HG02870 (cell line): ENCODE data around the gene ARF1.

Source experiments
- ATAC-seq: cut with Tn5 transposase; IDR thresholded peaks from one replicate; pipeline ENCODE4 v1.9.1; 2021; ENCODE audit warnings: mild to moderate bottlenecking, moderate library complexity; ENCODE audit not compliant: unreplicated experiment

The ARF1 gene

GRCh38 chr1:228048659-228049298, 33.7 kb upstream of the ARF1 start:
- no peak for ATAC-seq

GRCh38 chr1:228050571-228051231, 31.8 kb upstream of the ARF1 start:
- no peak for ATAC-seq

GRCh38 chr1:228058172-228058948, 24.1 kb upstream of the ARF1 start:
- ATAC-seq, result no peak

DNA sequence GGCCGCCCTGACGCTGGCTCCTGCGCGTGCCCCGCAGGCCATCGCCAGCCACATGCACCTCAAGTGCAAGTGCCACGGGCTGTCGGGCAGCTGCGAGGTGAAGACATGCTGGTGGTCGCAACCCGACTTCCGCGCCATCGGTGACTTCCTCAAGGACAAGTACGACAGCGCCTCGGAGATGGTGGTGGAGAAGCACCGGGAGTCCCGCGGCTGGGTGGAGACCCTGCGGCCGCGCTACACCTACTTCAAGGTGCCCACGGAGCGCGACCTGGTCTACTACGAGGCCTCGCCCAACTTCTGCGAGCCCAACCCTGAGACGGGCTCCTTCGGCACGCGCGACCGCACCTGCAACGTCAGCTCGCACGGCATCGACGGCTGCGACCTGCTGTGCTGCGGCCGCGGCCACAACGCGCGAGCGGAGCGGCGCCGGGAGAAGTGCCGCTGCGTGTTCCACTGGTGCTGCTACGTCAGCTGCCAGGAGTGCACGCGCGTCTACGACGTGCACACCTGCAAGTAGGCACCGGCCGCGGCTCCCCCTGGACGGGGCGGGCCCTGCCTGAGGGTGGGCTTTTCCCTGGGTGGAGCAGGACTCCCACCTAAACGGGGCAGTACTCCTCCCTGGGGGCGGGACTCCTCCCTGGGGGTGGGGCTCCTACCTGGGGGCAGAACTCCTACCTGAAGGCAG, 23.4 kb upstream of the ARF1 start:
- no peak for ATAC-seq

- ATAC-seq, result no peak
Observed at GRCh38 chr1:228059634-228060457, 22.7 kb upstream of the ARF1 start.

DNA sequence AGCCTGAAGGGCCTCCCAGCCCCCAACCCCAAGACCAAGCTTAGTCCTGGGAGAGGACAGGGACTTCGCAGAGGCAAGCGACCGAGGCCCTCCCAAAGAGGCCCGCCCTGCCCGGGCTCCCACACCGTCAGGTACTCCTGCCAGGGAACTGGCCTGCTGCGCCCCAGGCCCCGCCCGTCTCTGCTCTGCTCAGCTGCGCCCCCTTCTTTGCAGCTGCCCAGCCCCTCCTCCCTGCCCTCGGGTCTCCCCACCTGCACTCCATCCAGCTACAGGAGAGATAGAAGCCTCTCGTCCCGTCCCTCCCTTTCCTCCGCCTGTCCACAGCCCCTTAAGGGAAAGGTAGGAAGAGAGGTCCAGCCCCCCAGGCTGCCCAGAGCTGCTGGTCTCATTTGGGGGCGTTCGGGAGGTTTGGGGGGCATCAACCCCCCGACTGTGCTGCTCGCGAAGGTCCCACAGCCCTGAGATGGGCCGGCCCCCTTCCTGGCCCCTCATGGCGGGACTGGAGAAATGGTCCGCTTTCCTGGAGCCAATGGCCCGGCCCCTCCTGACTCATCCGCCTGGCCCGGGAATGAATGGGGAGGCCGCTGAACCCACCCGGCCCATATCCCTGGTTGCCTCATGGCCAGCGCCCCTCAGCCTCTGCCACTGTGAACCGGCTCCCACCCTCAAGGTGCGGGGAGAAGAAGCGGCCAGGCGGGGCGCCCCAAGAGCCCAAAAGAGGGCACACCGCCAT, 21.9 kb upstream of the ARF1 start:
- no peak for ATAC-seq

DNA sequence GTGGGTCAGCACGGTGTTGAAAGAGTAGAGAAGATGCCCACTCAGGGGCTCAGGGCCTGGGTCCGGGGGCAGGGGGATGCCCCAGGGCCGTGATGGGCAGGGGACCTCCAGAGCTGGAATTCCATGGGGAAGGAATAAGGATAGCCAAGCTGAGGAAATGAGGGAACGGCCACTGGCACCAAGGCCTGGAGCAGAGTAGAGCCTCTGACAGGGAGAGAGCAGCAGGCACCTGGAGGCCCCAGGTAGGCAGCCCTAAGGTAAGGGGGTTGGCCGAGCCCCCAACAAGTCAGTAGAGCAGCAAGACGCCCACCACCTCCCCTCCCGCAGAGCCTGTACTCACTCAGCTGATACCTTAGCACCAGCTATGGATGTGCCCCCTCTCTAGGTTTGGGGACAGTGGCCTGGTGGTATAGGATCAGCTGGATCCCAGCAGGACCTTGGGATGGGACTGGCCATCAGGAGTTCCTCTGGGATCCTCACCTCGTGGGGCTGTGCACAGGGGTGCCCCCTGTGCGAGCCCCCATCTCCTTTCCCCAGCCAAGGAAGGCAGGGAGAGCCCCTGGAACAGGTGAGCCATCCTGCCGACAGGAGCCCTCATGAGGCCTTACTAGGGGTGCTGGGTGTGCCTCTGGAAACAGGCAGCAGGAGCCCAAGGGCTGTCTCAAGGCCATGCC, 21.0 kb upstream of the ARF1 start:
- no peak for ATAC-seq

GRCh38 chr1:228062085-228062791, 20.3 kb upstream of the ARF1 start:
- ATAC-seq, result no peak

DNA sequence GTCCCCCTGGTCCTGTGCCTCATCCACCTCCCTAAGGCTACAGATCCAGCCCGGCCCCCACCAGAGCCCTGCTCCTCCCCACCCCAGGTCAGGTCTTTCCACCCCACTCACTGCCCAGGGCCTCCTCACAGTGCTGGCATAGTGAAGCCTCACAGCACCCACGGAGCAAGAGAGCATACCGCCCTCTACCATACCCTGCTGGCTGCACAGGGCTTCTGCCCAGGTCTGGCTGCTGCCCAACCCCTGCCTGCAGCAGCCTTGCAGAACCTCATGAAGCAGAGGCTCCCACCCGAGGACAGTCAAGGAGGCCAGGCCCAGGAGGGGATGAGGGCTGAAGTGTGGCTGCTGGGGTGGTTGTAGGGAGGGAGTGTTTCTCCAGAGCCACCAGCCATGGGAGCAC, 19.7 kb upstream of the ARF1 start:
- no peak for ATAC-seq

- no peak for ATAC-seq
Observed at GRCh38 chr1:228063251-228064191, 19.0 kb upstream of the ARF1 start.

GRCh38 chr1:228064296-228064695, 18.2 kb upstream of the ARF1 start:
- ATAC-seq, result no peak

DNA sequence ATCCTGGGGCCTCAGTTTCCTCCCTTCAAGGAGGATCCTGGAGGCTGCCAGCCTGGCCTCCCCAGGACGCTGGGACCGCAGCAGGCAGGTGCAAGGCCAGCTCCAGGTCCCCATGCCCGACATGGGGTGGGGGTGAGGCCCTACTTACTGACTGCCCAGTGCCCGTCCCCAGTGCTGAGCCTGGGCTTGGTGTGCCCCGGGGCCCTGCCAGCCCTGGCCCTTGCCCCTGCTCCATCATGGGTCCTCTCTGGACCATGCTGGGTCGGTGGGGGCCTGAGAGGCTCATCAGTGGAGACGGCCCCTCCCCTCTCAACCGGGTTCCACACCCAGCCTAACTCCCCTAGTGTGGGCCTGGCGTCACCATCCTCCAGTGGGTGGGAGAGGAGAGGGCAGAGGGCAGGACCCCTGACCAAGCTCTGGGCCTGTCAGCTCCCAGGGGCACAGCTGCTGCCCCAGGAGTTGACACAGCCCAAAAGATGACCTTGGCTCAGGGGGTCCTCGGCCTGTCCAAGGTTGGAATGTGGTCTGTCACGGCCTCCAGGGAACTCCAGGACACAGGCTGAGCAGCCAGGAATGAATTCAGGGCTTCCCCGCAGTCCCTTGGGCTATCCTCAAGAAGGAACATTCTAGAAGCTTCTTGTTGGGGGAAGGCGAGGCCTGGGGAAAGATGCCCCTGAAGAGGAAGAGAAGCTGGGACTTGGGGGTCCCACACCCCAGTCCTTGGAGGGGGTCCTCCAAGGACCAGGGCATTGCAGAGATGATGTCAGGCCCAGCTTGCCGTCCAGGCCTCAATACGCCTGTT, 17.6 kb upstream of the ARF1 start:
- no peak for ATAC-seq

- no peak for ATAC-seq
Observed at GRCh38 chr1:228065543-228066347, 16.8 kb upstream of the ARF1 start.

DNA sequence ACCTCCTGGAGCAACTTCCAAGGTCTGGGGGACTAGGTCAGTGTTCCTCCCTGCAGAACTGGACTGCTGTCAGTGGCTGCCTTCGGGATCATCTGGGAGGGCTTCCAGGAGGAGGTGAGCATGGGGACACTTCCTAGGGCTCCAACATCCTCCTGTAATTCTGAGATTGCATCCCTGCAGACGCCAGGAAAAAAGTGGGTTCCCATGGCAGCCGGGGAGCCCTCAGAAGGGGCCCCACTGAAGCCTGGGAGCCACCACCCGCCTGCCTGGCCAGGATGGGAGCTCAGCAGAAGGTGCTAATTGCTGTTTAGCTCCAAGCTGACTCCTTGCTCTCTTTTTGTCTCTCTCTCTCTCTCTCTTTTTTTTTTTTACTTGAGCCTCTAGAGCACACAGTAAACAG, 16.1 kb upstream of the ARF1 start:
- ATAC-seq, result no peak

- no peak for ATAC-seq
Observed at GRCh38 chr1:228066891-228067654, 15.4 kb upstream of the ARF1 start.
